OCI-LY7 (cell line): ENCODE results near the gene HPGDS.

ENCODE experiments used
- CTCF ChIP-seq: fragments of 200-600 bp; sonication (generic); conservative IDR thresholded peaks from 2 replicates; pipeline ENCODE4 v1.5.1; 2014; ENCODE audit warnings: mild to moderate bottlenecking, antibody characterized with exemption, low read length, moderate library complexity, mixed read lengths
- EZH2phosphoT487 ChIP-seq: fragments of 200-600 bp; sonication (generic); IDR thresholded peaks from 2 replicates; pipeline ENCODE4 v1.6.1; 2018; ENCODE audit warnings: low read depth, borderline replicate concordance, mild to moderate bottlenecking, mixed run types, antibody characterized with exemption, low read length, moderate library complexity, mixed read lengths

- TF ChIP-seq CTCF (no peak), EZH2phosphoT487 (no peak)
Observed at GRCh38 chr4:94372228-94372978, 29.8 kb upstream of the HPGDS start.
